GM18520 (cell line): ENCODE measurements around the gene CYP2B6.
"Not testable (repeated sequence)": the region's sequence is repeated elsewhere in the genome, so short reads cannot be mapped to it uniquely, and the experiment has no call there.

Experiments
- ATAC-seq: cut with Tn5 transposase; IDR thresholded peaks from one replicate; pipeline ENCODE4 v1.9.1; 2021; ENCODE audit not compliant: unreplicated experiment

The CYP2B6 gene

GRCh38 chr19:40990972-40991381 is at the start of gene CYP2B6:
Gene CYP2B6 (plus strand): TSS chr19:40991282. CDS start chr19:40991306, 24 bp downstream.
- ATAC-seq, result no peak

- no peak for ATAC-seq
Measured at GRCh38 chr19:40941481-40942219, 49.4 kb upstream of the CYP2B6 start.

GRCh38 chr19:40945645-40946044 is 45.4 kb upstream of the CYP2B6 start:
- ATAC-seq, result no peak

GRCh38 chr19:40947114-40947513 is 44.0 kb upstream of the CYP2B6 start:
- ATAC-seq, result no peak

- no peak for ATAC-seq
Measured at GRCh38 chr19:40947573-40947972, 43.5 kb upstream of the CYP2B6 start.

- ATAC-seq, result no peak
Measured at GRCh38 chr19:40948580-40949299, 42.3 kb upstream of the CYP2B6 start.

- no peak for ATAC-seq
Measured at GRCh38 chr19:40954573-40954972, 36.5 kb upstream of the CYP2B6 start.

GRCh38 chr19:40959338-40959737 is 31.7 kb upstream of the CYP2B6 start:
- ATAC-seq, result no peak

GRCh38 chr19:40960062-40960685 is 30.9 kb upstream of the CYP2B6 start:
- no peak for ATAC-seq

GRCh38 chr19:40960780-40961179 is 30.3 kb upstream of the CYP2B6 start:
- ATAC-seq, result no peak

- ATAC-seq, result no peak
Measured at GRCh38 chr19:40962460-40962961, 28.6 kb upstream of the CYP2B6 start.

- not testable (repeated sequence) for ATAC-seq
Measured at GRCh38 chr19:40964361-40964760, 26.7 kb upstream of the CYP2B6 start.

- not testable (repeated sequence) for ATAC-seq
Measured at GRCh38 chr19:40965351-40965750, 25.7 kb upstream of the CYP2B6 start.

GRCh38 chr19:40966591-40966990 is 24.5 kb upstream of the CYP2B6 start:
- not testable (repeated sequence) for ATAC-seq

- ATAC-seq, result not testable (repeated sequence)
Measured at GRCh38 chr19:40968065-40968464, 23.0 kb upstream of the CYP2B6 start.

- not testable (repeated sequence) for ATAC-seq
Measured at GRCh38 chr19:40969721-40970120, 21.4 kb upstream of the CYP2B6 start.

- ATAC-seq, result not testable (repeated sequence)
Measured at GRCh38 chr19:40970396-40971345, 20.4 kb upstream of the CYP2B6 start.

GRCh38 chr19:40974633-40975037 is 16.4 kb upstream of the CYP2B6 start:
- ATAC-seq, result no peak

GRCh38 chr19:40976134-40976533 is 14.9 kb upstream of the CYP2B6 start:
- no peak for ATAC-seq

- ATAC-seq, result no peak
Measured at GRCh38 chr19:40976724-40977123, 14.4 kb upstream of the CYP2B6 start.
